GM18519 (cell line): Measurements from ENCODE around the gene RGS6.

ENCODE experiments used
- ATAC-seq: cut with Tn5 transposase; IDR thresholded peaks from one replicate; pipeline ENCODE4 v1.9.1; 2021; ENCODE audit warnings: mild to moderate bottlenecking, moderate library complexity; ENCODE audit not compliant: unreplicated experiment, low FRiP score

The RGS6 gene

GRCh38 chr14:72129291-72129690 lies 197.1 kb downstream of the RGS6 start:
- ATAC-seq = no peak

- ATAC-seq = no peak
These were observed 208.9 kb downstream of the RGS6 start for GRCh38 chr14:72141084-72141483.

- ATAC-seq = no peak
These were observed 210.1 kb downstream of the RGS6 start for GRCh38 chr14:72142328-72142727.

- ATAC-seq = no peak
These were observed 214.0 kb downstream of the RGS6 start for GRCh38 chr14:72146241-72146640.

GRCh38 chr14:72154645-72155378 lies 222.6 kb downstream of the RGS6 start:
- ATAC-seq = no peak

- no peak for ATAC-seq
These were observed 223.3 kb downstream of the RGS6 start for GRCh38 chr14:72155379-72155993.

GRCh38 chr14:72164420-72165228 lies 232.4 kb downstream of the RGS6 start:
- no peak for ATAC-seq

GRCh38 chr14:72165229-72165698 lies 233.0 kb downstream of the RGS6 start:
- no peak for ATAC-seq

- ATAC-seq = no peak
These were observed 237.3 kb downstream of the RGS6 start for GRCh38 chr14:72169521-72169920.

- ATAC-seq = no peak
These were observed 239.8 kb downstream of the RGS6 start for GRCh38 chr14:72172049-72172448.

- ATAC-seq = no peak
These were observed 240.4 kb downstream of the RGS6 start for GRCh38 chr14:72172597-72172996.

- no peak for ATAC-seq
These were observed 240.9 kb downstream of the RGS6 start for GRCh38 chr14:72173038-72173720.

GRCh38 chr14:72177251-72177650 lies 245.0 kb downstream of the RGS6 start:
- no peak for ATAC-seq

- no peak for ATAC-seq
These were observed 246.3 kb downstream of the RGS6 start for GRCh38 chr14:72178517-72178916.

GRCh38 chr14:72182708-72183432 lies 250.6 kb downstream of the RGS6 start:
- no peak for ATAC-seq

GRCh38 chr14:72183631-72184030 lies 251.4 kb downstream of the RGS6 start:
- no peak for ATAC-seq

- ATAC-seq = no peak
These were observed 254.3 kb downstream of the RGS6 start for GRCh38 chr14:72186523-72186922.

GRCh38 chr14:72196237-72197015 lies 264.2 kb downstream of the RGS6 start:
- no peak for ATAC-seq

- no peak for ATAC-seq
These were observed 269.4 kb downstream of the RGS6 start for GRCh38 chr14:72201645-72202044.
